Activated naive CD8-positive, alpha-beta T cell treated with anti-CD3 and anti-CD28 coated beads for 36 hours (primary cell): ENCODE results near the gene MAP1B. TPM values are rescaled to one million over a fixed set of nuclear protein-coding genes. Genes with fewer than 3 reads are reported as not detected.
"Not testable (repeated sequence)": the region's sequence is repeated elsewhere in the genome, so short reads cannot be mapped to it uniquely, and the experiment has no call there.

ENCODE experiments used
- DNase-seq: peaks from one replicate; pipeline ENCODE4 v3.0.0; 2021
- H3K27ac Mint-ChIP-seq: one replicate; pipeline ENCODE4 v1.8.0; 2022; ENCODE audit warnings: mild to moderate bottlenecking, moderate library complexity, mixed read lengths
- H3K27me3 Mint-ChIP-seq: one replicate; pipeline ENCODE4 v1.8.0; 2022; ENCODE audit warnings: mild to moderate bottlenecking, mixed read lengths
- H3K36me3 Mint-ChIP-seq: one replicate; pipeline ENCODE4 v1.8.0; 2021; ENCODE audit warnings: mild to moderate bottlenecking, mixed read lengths
- H3K4me1 Mint-ChIP-seq: one replicate; pipeline ENCODE4 v1.8.0; 2021; ENCODE audit warnings: mixed read lengths
- H3K4me3 Mint-ChIP-seq: one replicate; pipeline ENCODE4 v1.8.0; 2022; ENCODE audit warnings: mild to moderate bottlenecking, moderate library complexity, mixed read lengths
- H3K9me3 Mint-ChIP-seq: one replicate; pipeline ENCODE4 v1.8.0; 2022; ENCODE audit warnings: mixed read lengths
- total RNA-seq, 2 experiments: library from RNA; stranded (reverse); gene quantifications; one replicate each; pipeline ENCODE4 v1.2.3, GENCODE V29; 2021

Gene MAP1B
- total RNA-seq, 2 experiments from 2014 or later = 0.10 to 0.27 TPM

- Mint-ChIP-seq H3K9me3 (no peaks in the 10 kb centered on the region), H3K4me3 (no peak overlapping the region), H3K36me3 (no peaks in the 10 kb centered on the region), H3K27me3 (peaks cover 53% of the 10 kb centered on the region), H3K27ac (no peak overlapping the region), H3K4me1 (no peaks in the 10 kb centered on the region)
- no peak for DNase-seq
Observed at GRCh38 chr5:72082048-72082447, 25.2 kb upstream of the MAP1B start.

DNA sequence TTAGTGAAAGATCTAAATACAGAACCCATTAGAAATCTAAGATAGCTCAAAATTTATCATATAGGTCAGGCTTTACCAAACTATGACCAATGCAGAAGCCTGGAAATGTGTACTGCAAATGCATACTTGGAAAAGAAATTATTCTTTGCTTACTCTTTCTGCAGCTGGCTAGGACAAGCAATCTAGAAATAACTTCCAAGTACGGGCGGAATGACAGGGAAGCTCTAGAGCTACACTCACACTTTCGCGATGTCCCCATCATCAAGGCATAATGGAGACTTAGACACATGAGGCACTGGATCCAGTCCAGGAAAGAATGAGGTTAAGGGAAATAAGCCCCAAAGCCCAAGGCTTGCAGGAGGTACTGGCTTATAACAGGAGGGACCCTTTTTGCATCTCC, 22.4 kb upstream of the MAP1B start:
- Mint-ChIP-seq H3K27ac (no peak overlapping the region), H3K4me3 (no peak overlapping the region), H3K4me1 (no peaks in the 10 kb centered on the region), H3K36me3 (no peaks in the 10 kb centered on the region), H3K9me3 (no peaks in the 10 kb centered on the region), H3K27me3 (peaks cover 41% of the 10 kb centered on the region)
- no peak for DNase-seq

- no peak for DNase-seq
- H3K27me3 Mint-ChIP-seq = peaks cover 37% of the 10 kb centered on the region
- H3K4me3 Mint-ChIP-seq = no peak overlapping the region
- H3K27ac Mint-ChIP-seq = no peak overlapping the region
- no peaks in the 10 kb centered on the region for H3K4me1 Mint-ChIP-seq
- H3K36me3 Mint-ChIP-seq = no peaks in the 10 kb centered on the region
- no peaks in the 10 kb centered on the region for H3K9me3 Mint-ChIP-seq
Observed at GRCh38 chr5:72085319-72085718, 22.0 kb upstream of the MAP1B start.

GRCh38 chr5:72089713-72090112, 17.6 kb upstream of the MAP1B start:
- H3K27ac Mint-ChIP-seq, H3K9me3 Mint-ChIP-seq, H3K4me3 Mint-ChIP-seq, H3K36me3 Mint-ChIP-seq, H3K4me1 Mint-ChIP-seq, DNase-seq: not testable (repeated sequence)
- H3K27me3 Mint-ChIP-seq = peaks cover 30% of the 10 kb centered on the region

DNA sequence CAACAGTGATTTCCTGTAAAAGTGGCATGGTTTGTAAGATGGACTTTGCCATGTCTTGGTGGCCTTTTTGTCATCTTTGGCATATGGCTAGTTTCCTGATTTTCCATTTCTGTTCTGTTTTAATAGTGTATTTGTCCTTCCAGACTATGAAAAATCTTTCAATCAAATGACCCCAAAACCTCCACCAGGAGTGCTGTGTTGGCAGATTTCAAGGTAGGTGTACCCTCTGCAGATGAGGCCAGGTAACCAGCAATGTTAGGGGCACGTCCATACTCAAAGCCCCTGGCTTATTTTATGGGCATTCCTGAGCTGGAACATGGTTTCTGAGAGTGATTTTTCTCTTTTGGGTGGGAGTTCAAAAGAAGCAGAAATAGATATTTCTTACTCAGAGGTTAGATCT, 15.2 kb upstream of the MAP1B start:
- H3K27me3 Mint-ChIP-seq = peaks cover 37% of the 10 kb centered on the region

GRCh38 chr5:72093217-72093616, 14.1 kb upstream of the MAP1B start:
- Mint-ChIP-seq H3K36me3 (no peaks in the 10 kb centered on the region), H3K27ac (no peak overlapping the region), H3K9me3 (no peaks in the 10 kb centered on the region)

More for the DNA sequence above, 15.2 kb upstream of the MAP1B start:
- H3K36me3 Mint-ChIP-seq = no peaks in the 10 kb centered on the region
- H3K4me1 Mint-ChIP-seq = peaks cover 3% of the 10 kb centered on the region
- H3K27ac Mint-ChIP-seq = no peak overlapping the region
- DNase-seq = no peak
- H3K4me3 Mint-ChIP-seq = no peak overlapping the region
- no peaks in the 10 kb centered on the region for H3K9me3 Mint-ChIP-seq

GRCh38 chr5:72093824-72094223, 13.5 kb upstream of the MAP1B start:
- DNase-seq = no peak
- H3K4me1 Mint-ChIP-seq = peaks cover 3% of the 10 kb centered on the region
- H3K27me3 Mint-ChIP-seq = peaks cover 36% of the 10 kb centered on the region
- no peaks in the 10 kb centered on the region for H3K9me3 Mint-ChIP-seq
- H3K36me3 Mint-ChIP-seq = no peaks in the 10 kb centered on the region
- no peak overlapping the region for H3K4me3 Mint-ChIP-seq
- H3K27ac Mint-ChIP-seq = no peak overlapping the region

More at GRCh38 chr5:72093217-72093616, 14.1 kb upstream of the MAP1B start:
- H3K4me1 Mint-ChIP-seq = peaks cover 3% of the 10 kb centered on the region
- DNase-seq = no peak
- peaks cover 37% of the 10 kb centered on the region for H3K27me3 Mint-ChIP-seq
- no peak overlapping the region for H3K4me3 Mint-ChIP-seq

DNA sequence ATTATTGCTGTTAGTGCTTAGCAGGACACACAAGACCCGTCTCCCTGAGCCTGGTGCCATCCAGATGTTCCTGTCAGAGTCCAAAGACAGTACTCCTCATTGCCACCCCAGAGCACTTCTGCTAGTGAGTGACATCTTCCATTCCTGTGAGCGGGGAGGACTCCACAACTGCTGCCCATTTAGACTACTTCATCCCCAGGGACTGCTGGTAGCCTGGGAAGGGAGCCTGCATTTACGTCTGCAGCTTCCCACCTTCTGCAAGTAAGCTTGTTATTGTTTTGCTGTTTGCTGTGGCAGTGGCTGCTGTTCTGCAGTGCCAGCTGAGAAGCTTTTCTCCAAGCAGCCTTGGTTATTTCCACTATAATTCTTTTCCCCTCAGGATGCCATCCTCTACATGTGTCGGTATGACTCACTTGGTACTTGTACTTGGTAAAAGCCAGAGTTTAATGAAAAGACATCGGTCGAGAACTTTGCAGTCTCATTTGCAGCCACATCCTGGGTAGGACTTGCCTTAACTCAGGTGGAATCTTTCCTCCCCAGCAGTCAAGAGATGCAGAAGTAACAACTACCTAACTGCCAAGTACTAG, 10.6 kb upstream of the MAP1B start:
- Mint-ChIP-seq H3K36me3 (no peaks in the 10 kb centered on the region), H3K4me3 (no peak overlapping the region), H3K9me3 (no peaks in the 10 kb centered on the region), H3K4me1 (peaks cover 3% of the 10 kb centered on the region), H3K27ac (no peak overlapping the region), H3K27me3 (peaks cover 51% of the 10 kb centered on the region)
- no peak for DNase-seq

DNA sequence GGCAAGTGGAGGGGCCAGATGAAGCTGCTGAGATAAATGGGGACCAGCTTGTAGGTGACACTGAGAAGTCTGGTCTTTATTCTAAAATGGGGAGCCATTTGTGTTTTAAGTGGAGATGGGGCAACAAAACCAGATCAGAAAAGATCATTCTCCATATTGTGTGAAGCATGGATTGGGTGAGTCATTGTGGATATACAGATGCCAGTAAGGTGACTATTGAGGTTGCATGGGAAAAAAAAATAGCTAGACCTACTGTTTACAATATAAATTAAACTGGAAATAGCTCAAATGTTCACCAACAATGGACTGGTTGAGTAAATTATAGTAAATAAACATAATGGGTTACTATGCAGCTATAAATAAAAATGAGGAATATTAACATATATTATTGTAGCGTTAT, 5.4 kb upstream of the MAP1B start:
- peaks cover 53% of the 10 kb centered on the region for H3K27me3 Mint-ChIP-seq
- no peaks in the 10 kb centered on the region for H3K4me1 Mint-ChIP-seq
- no peaks in the 10 kb centered on the region for H3K9me3 Mint-ChIP-seq
- H3K4me3 Mint-ChIP-seq = no peak overlapping the region
- DNase-seq = no peak
- H3K36me3 Mint-ChIP-seq = no peaks in the 10 kb centered on the region
- H3K27ac Mint-ChIP-seq = no peak overlapping the region

DNA sequence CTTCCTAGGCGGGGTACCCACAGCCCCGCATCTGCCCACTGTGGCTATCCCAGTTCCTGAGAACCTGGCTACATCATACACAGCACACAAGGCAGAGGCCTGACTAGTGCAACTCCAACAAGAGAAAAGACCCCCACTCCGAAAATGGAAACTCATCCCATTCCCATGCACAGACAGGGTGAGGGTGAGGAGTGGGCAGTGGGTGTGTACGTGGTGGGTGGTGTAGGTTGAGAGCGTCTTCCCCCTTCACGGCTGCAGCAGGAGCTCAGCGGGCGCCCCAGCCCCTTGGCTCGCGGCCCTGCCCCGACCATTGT, 501 bp upstream of the MAP1B start:
- Mint-ChIP-seq H3K27ac (no peak overlapping the region), H3K9me3 (no peaks in the 10 kb centered on the region), H3K4me1 (peaks cover 4% of the 10 kb centered on the region), H3K27me3 (peaks cover 72% of the 10 kb centered on the region), H3K36me3 (no peaks in the 10 kb centered on the region), H3K4me3 (peak overlapping the region; percentile 29)
- no peak for DNase-seq

- peak overlapping the region; percentile 61 for H3K4me3 Mint-ChIP-seq
- H3K27me3 Mint-ChIP-seq = peaks cover 75% of the 10 kb centered on the region
- DNase-seq = peak; percentile 12
- peaks cover 4% of the 10 kb centered on the region for H3K4me1 Mint-ChIP-seq
- H3K36me3 Mint-ChIP-seq = no peaks in the 10 kb centered on the region
- no peaks in the 10 kb centered on the region for H3K9me3 Mint-ChIP-seq
- H3K27ac Mint-ChIP-seq = no peak overlapping the region
Observed at GRCh38 chr5:72107901-72108201, 576 bp downstream of the MAP1B start.

DNA sequence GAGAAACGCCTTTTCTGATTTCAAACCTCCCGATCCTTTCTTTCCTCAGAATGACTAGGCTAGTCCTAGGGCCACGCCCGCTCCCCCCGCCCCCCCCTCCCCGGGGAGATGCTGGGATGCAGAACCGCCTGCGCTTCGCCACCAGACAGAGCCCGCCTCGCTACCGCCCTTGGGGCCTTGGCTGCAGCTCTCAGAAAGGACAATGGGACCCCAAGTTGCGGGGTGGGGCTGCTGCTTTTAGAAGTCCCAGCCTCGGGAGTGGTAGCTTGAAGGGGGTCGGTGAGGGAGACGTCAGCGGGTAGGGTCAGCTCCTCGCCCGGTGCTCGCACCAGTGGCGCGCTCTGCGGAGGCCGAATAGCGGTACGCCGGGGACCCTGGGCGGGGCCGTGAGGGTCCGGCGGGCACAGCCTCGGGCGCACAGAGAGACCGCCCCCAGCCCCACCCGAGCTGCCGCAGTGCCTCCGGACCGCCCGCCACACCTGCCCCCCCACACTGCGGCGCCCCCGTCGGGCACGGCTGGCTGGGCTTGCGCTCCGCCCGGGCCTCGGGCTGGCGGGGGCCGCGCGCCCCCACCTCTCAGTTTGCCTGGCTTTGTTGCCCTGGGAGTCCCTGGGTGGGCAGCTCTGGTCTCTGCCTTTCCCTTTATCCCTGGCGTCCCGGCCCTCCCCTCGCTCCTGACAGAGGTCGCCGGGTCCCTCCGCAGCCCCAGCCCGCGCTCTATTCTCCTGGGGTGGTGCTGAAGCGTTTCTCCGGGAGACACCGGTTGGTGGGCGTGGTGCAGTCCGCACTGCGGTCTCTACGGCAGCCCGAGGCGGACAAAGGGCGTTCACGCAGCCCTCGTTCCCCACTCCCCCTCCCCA, 1.2 kb downstream of the MAP1B start:
- H3K9me3 Mint-ChIP-seq = no peaks in the 10 kb centered on the region
- H3K27me3 Mint-ChIP-seq = peaks cover 73% of the 10 kb centered on the region
- no peaks in the 10 kb centered on the region for H3K36me3 Mint-ChIP-seq
- H3K4me1 Mint-ChIP-seq = peaks cover 4% of the 10 kb centered on the region
- peak overlapping the region; percentile 67 for H3K4me3 Mint-ChIP-seq
- DNase-seq = peak; percentile 16
- no peak overlapping the region for H3K27ac Mint-ChIP-seq

DNA sequence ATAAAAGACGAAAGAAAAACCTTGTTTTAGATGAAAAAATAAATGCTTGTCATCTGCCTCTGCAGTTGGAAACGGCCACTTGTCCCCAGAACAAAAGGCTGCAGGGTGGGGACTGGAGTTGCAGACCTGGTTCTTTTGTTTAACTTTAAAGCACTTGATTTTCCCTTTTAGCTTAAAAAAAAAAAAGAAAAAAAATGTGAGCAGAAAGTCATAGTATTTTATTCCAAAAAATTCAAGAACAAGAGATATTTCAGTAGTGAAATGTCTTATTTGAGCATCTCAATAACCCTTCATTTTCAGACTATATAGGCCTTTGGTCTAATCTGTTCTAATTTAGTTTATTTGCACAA, 1.8 kb downstream of the MAP1B start:
- no peaks in the 10 kb centered on the region for H3K9me3 Mint-ChIP-seq
- no peaks in the 10 kb centered on the region for H3K36me3 Mint-ChIP-seq
- H3K4me3 Mint-ChIP-seq = peak overlapping the region; percentile 67
- H3K27me3 Mint-ChIP-seq = peaks cover 76% of the 10 kb centered on the region
- DNase-seq = no peak
- peaks cover 4% of the 10 kb centered on the region for H3K4me1 Mint-ChIP-seq
- no peak overlapping the region for H3K27ac Mint-ChIP-seq

DNA sequence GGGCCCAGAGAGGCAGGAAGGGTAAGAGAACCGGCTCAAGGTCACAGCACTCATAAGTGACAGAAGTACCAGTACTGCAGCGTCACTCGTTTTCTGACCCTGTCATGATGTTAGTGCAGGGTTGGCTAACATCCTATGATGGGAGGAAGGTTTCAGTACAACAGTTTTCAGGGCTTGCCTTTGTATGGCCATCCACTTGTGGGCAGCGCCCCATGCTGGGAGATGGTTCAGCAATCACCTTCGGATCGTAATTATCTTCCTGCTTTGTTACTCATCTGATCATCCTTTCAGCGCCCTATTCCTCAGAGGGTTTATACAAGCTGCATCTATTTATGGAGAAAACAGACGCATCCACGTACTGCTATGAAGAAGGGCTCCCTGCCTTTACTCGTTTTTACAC, 2.4 kb downstream of the MAP1B start:
- Mint-ChIP-seq H3K4me1 (peaks cover 4% of the 10 kb centered on the region), H3K9me3 (no peaks in the 10 kb centered on the region), H3K27me3 (peaks cover 77% of the 10 kb centered on the region), H3K36me3 (no peaks in the 10 kb centered on the region), H3K4me3 (no peak overlapping the region), H3K27ac (no peak overlapping the region)
- no peak for DNase-seq

- peaks cover 75% of the 10 kb centered on the region for H3K27me3 Mint-ChIP-seq
- H3K4me1 Mint-ChIP-seq = peaks cover 4% of the 10 kb centered on the region
- H3K36me3 Mint-ChIP-seq = no peaks in the 10 kb centered on the region
- no peak overlapping the region for H3K4me3 Mint-ChIP-seq
- H3K27ac Mint-ChIP-seq = no peak overlapping the region
- DNase-seq = no peak
- H3K9me3 Mint-ChIP-seq = no peaks in the 10 kb centered on the region
Observed at GRCh38 chr5:72110394-72111013, 3.2 kb downstream of the MAP1B start.

DNA sequence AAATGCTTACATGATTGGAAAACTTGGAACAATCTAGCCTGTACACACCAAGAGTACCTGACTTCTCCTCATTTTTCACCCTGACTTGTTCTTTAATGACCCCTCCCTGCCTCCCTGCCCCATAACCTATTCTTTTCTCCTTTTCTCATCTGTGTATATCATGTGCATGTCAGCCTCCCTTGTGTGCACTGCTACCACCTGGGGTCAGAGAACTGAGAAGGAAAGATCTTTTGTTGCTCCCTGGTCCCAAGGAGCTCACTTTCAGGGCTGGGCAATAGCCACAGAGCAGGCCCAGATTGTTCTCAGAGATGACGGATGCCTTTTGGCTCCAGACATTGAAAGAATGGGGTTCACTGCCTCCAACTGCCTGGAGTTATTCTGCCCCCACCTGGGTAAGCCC, 5.1 kb downstream of the MAP1B start:
- H3K27ac Mint-ChIP-seq = no peak overlapping the region
- H3K36me3 Mint-ChIP-seq = no peaks in the 10 kb centered on the region
- no peak overlapping the region for H3K4me3 Mint-ChIP-seq
- H3K4me1 Mint-ChIP-seq = peaks cover 4% of the 10 kb centered on the region
- peaks cover 71% of the 10 kb centered on the region for H3K27me3 Mint-ChIP-seq
- no peak for DNase-seq
- no peaks in the 10 kb centered on the region for H3K9me3 Mint-ChIP-seq
